Neural cell (in vitro differentiated cells): ENCODE measurements around the gene TAS2R9. TPM values are rescaled to one million over a fixed set of nuclear protein-coding genes. Genes with fewer than 3 reads are reported as not detected.

Experiments
- H2AFZ ChIP-seq: fragments of 200-600, 300-800 bp; sonication (generic), shearing (Covaris generic); 2 replicates; pipeline ENCODE4 v1.6.0; 2014; ENCODE audit warnings: low read depth, mild to moderate bottlenecking, antibody characterized with exemption, low read length, moderate library complexity
- H3F3A ChIP-seq: fragments of 200-600 bp; shearing (Covaris generic); 2 replicates; pipeline ENCODE4 v1.6.1; 2016; ENCODE audit warnings: mild to moderate bottlenecking, moderate library complexity, mixed read lengths, antibody characterized with exemption, low read length; ENCODE audit not compliant: insufficient read depth, poor library complexity, severe bottlenecking
- H3K27ac ChIP-seq: fragments of 200-600, 300-800 bp; sonication (generic), shearing (Covaris generic); 2 replicates; pipeline ENCODE4 v1.5.1; 2014; ENCODE audit warnings: mild to moderate bottlenecking, low read length, moderate library complexity
- H3K27me3 ChIP-seq: fragments of 300-800, 200-600 bp; sonication (generic), shearing (Covaris generic); 2 replicates; pipeline ENCODE4 v1.6.0; 2014; ENCODE audit warnings: mild to moderate bottlenecking, low read depth, low read length, moderate library complexity; ENCODE audit not compliant: insufficient read depth
- H3K36me3 ChIP-seq: fragments of 300-800, 200-600 bp; sonication (generic), shearing (Covaris generic); 2 replicates; pipeline ENCODE4 v1.5.1; 2014; ENCODE audit warnings: mild to moderate bottlenecking, antibody characterized with exemption, low read length, moderate library complexity; ENCODE audit not compliant: insufficient read depth
- H3K4me2 ChIP-seq: fragments of 300-800, 200-600 bp; sonication (generic), shearing (Covaris generic); 2 replicates; pipeline ENCODE4 v1.6.0; 2014; ENCODE audit warnings: mild to moderate bottlenecking, low read length
- H3K4me3 ChIP-seq: fragments of 300-800, 200-600 bp; sonication (generic), shearing (Covaris generic); 2 replicates; pipeline ENCODE4 v1.5.1; 2014; ENCODE audit warnings: mild to moderate bottlenecking, low read length, moderate library complexity
- H3K79me2 ChIP-seq: fragments of 200-600 bp; shearing (Covaris generic); replicated peaks from 2 replicates; pipeline ENCODE4 v1.6.0; 2014; ENCODE audit warnings: mild to moderate bottlenecking, low read length, moderate library complexity; ENCODE audit not compliant: insufficient read depth
- H3K9ac ChIP-seq: fragments of 300-800, 200-600 bp; sonication (generic), shearing (Covaris generic); 2 replicates; pipeline ENCODE4 v1.6.1; 2016; ENCODE audit warnings: mild to moderate bottlenecking, low read length, mixed read lengths
- H3K9me2 ChIP-seq: fragments of 200-600 bp; shearing (Covaris generic); 2 replicates; pipeline ENCODE4 v1.6.1; 2016; ENCODE audit warnings: mild to moderate bottlenecking, low read length, mixed read lengths; ENCODE audit not compliant: insufficient read depth
- H3K9me3 ChIP-seq: fragments of 200-600, 300-800 bp; sonication (generic), shearing (Covaris generic); 2 replicates; pipeline ENCODE4 v1.6.1; 2016; ENCODE audit warnings: mild to moderate bottlenecking, mixed run types, low read length, moderate library complexity, mixed read lengths
- H4K20me1 ChIP-seq: fragments of 200-600 bp; shearing (Covaris generic); 2 replicates; pipeline ENCODE4 v1.6.1; 2016; ENCODE audit warnings: mild to moderate bottlenecking, mixed run types; ENCODE audit not compliant: insufficient read depth
- EP300 ChIP-seq: fragments of 450-650 bp; conservative IDR thresholded peaks from 2 replicates; pipeline ENCODE4 v1.6.1; 2014; ENCODE audit warnings: antibody characterized with exemption, mild to moderate bottlenecking, moderate library complexity; ENCODE audit not compliant: poor library complexity, severe bottlenecking
- EZH2 ChIP-seq: fragments of 200-600, 300-800 bp; shearing (Covaris generic), sonication (generic); IDR thresholded peaks from 2 replicates; pipeline ENCODE4 v1.6.1; 2014; ENCODE audit warnings: antibody characterized with exemption, low read length, borderline replicate concordance, mild to moderate bottlenecking; ENCODE audit not compliant: insufficient read depth, poor library complexity, severe bottlenecking
- MXI1 ChIP-seq: fragments of 450-650 bp; conservative IDR thresholded peaks from 2 replicates; pipeline ENCODE4 v1.6.1; 2014; ENCODE audit warnings: antibody characterized with exemption, mild to moderate bottlenecking; ENCODE audit not compliant: poor library complexity, severe bottlenecking
- POLR2AphosphoS5 ChIP-seq: IDR thresholded peaks from 2 replicates; pipeline ENCODE4 v1.6.1; 2012
- RAD21 ChIP-seq: fragments of 450-650 bp; conservative IDR thresholded peaks from 2 replicates; pipeline ENCODE4 v1.6.1; 2014; ENCODE audit warnings: antibody characterized with exemption, mild to moderate bottlenecking, moderate library complexity
- SMC3 ChIP-seq: fragments of 450-650 bp; conservative IDR thresholded peaks from 2 replicates; pipeline ENCODE4 v1.6.1; 2014; ENCODE audit warnings: antibody characterized with exemption, mild to moderate bottlenecking, moderate library complexity; ENCODE audit not compliant: poor library complexity
- TAF1 ChIP-seq: IDR thresholded peaks from 2 replicates; pipeline ENCODE4 v1.6.1; 2012; ENCODE audit warnings: low read depth
- polyA plus RNA-seq: library from polyadenylated mRNA; depleted of rRNA; stranded (reverse); fragments of >200 nt; gene quantifications from 2 replicates; pipeline ENCODE4 v1.2.3, GENCODE V29; 2014
- TF ChIP-seq, protein P1 (sequence below): fragments of 450-650 bp; IDR thresholded peaks from 2 replicates; pipeline ENCODE4 v1.5.1; 2014; ENCODE audit warnings: antibody characterized with exemption, mild to moderate bottlenecking, moderate library complexity; ENCODE audit not compliant: poor library complexity, severe bottlenecking
- TF ChIP-seq, protein P2 (sequence below): IDR thresholded peaks from 2 replicates; pipeline ENCODE4 v1.6.1; 2012; ENCODE audit warnings: borderline replicate concordance

Gene TAS2R9
- polyA plus RNA-seq, 1 donor from 2014 or later, result 0.32 TPM

DNA sequence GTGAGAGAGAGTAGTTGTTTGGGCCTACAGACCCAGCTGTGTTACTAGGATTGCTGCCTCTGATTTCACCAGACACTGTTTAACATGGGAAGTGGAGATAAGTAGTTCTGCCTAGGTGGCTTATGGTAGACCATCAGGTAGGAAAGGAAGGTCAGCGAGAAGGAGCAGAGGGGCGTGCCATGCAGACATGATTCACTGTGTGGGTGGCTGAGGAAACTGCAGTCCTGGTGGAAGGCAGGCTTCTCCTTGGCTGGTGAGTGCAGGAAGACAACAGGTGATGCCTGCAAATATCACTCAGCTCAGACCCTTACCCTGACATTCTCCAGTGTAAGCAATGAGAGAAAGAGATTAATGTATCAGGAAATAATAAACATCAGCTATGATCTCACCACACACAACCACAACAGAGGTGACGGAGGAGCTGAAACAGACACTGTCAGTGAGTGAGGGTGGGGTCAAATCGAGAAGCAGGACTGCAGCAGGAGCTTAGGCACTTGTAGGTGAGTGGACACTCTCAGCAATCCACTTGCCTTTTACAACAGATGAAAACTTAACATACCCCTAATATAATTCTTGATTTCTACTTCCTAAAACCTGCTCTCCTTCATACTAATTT, 41.4 kb upstream of the TAS2R9 start (continued):
- TF ChIP-seq, protein P1, sequence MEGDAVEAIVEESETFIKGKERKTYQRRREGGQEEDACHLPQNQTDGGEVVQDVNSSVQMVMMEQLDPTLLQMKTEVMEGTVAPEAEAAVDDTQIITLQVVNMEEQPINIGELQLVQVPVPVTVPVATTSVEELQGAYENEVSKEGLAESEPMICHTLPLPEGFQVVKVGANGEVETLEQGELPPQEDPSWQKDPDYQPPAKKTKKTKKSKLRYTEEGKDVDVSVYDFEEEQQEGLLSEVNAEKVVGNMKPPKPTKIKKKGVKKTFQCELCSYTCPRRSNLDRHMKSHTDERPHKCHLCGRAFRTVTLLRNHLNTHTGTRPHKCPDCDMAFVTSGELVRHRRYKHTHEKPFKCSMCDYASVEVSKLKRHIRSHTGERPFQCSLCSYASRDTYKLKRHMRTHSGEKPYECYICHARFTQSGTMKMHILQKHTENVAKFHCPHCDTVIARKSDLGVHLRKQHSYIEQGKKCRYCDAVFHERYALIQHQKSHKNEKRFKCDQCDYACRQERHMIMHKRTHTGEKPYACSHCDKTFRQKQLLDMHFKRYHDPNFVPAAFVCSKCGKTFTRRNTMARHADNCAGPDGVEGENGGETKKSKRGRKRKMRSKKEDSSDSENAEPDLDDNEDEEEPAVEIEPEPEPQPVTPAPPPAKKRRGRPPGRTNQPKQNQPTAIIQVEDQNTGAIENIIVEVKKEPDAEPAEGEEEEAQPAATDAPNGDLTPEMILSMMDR, result no peak
- TF ChIP-seq EZH2 (no peak), MXI1 (no peak)

DNA sequence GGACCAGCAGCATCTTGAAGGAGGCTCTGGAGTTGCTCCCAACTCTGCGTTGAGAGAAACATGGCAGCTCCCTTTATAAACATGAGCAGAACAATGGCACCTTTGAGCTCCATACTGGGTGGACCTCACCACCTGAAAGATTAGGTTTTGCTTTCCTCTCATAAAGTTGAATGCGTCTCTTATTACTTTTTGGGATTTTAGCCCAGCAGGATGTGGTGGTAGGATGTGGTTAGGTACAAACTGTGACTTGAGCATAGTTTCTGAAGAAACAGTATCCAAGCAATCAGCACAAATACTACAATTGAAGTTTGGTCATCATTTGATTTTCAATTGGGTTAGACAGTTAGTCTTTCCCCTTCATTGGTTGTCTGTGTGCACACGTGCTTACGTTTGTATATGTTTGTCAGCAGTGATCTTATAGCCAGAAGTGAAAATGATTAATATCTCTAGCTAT, 39.5 kb upstream of the TAS2R9 start, which contains the start of gene PRR4:
Gene PRR4, minus strand, starts transcription at position 51 of the 454 bp plus-strand sequence. Its CDS starts 38 bp downstream, at position 13.
- H3K9me2 ChIP-seq, result no peaks in the 10 kb centered on the region
- H3K4me3 ChIP-seq, result no peak within 1 kb of the TSS
- H3K27ac ChIP-seq, result no peak within 1 kb of the TSS
- no peak within 1 kb of the TSS for H3K4me2 ChIP-seq
- no peak within 1 kb of the TSS for H2AFZ ChIP-seq
- no peaks in the 10 kb centered on the region for H3K27me3 ChIP-seq
- H3K36me3 ChIP-seq, result no peaks in the 10 kb centered on the region
- no peaks in the 10 kb centered on the region for H4K20me1 ChIP-seq
- no peaks in the 10 kb centered on the region for H3F3A ChIP-seq
- H3K79me2 ChIP-seq, result no peaks in the 10 kb centered on the region
- TF ChIP-seq EP300 (no peak), MXI1 (no peak), EZH2 (no peak), RAD21 (no peak), POLR2AphosphoS5 (no peak), TAF1 (no peak), SMC3 (no peak)
- TF ChIP-seq, protein P1, result no peak
- TF ChIP-seq, protein P2, sequence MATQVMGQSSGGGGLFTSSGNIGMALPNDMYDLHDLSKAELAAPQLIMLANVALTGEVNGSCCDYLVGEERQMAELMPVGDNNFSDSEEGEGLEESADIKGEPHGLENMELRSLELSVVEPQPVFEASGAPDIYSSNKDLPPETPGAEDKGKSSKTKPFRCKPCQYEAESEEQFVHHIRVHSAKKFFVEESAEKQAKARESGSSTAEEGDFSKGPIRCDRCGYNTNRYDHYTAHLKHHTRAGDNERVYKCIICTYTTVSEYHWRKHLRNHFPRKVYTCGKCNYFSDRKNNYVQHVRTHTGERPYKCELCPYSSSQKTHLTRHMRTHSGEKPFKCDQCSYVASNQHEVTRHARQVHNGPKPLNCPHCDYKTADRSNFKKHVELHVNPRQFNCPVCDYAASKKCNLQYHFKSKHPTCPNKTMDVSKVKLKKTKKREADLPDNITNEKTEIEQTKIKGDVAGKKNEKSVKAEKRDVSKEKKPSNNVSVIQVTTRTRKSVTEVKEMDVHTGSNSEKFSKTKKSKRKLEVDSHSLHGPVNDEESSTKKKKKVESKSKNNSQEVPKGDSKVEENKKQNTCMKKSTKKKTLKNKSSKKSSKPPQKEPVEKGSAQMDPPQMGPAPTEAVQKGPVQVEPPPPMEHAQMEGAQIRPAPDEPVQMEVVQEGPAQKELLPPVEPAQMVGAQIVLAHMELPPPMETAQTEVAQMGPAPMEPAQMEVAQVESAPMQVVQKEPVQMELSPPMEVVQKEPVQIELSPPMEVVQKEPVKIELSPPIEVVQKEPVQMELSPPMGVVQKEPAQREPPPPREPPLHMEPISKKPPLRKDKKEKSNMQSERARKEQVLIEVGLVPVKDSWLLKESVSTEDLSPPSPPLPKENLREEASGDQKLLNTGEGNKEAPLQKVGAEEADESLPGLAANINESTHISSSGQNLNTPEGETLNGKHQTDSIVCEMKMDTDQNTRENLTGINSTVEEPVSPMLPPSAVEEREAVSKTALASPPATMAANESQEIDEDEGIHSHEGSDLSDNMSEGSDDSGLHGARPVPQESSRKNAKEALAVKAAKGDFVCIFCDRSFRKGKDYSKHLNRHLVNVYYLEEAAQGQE, result no peak
- H3K9me3 ChIP-seq, result no peaks in the 10 kb centered on the region
- no peak within 1 kb of the TSS for H3K9ac ChIP-seq
